MM.1S (cell line): ENCODE data around the gene MCU.

Experiments used
- DNase-seq: peaks from one replicate; pipeline ENCODE4 v3.0.0-alpha.2; 2015
- H2AFZ ChIP-seq: fragments of 300-600 bp; sonication (generic); 2 replicates; pipeline ENCODE4 v1.6.0; 2016; ENCODE audit warnings: antibody characterized with exemption, low read length
- H3F3A ChIP-seq: fragments of 300-600 bp; sonication (generic); 2 replicates; pipeline ENCODE4 v1.6.1; 2016; ENCODE audit warnings: mild to moderate bottlenecking, antibody characterized with exemption, low read length, moderate library complexity, mixed read lengths; ENCODE audit not compliant: insufficient read depth
- H3K27ac ChIP-seq: fragments of 300-600 bp; sonication (generic); 2 replicates; pipeline ENCODE4 v1.5.1; 2016; ENCODE audit warnings: mild to moderate bottlenecking, low read length
- H3K27me3 ChIP-seq: fragments of 300-600 bp; sonication (generic); replicated peaks from 2 replicates; pipeline ENCODE4 v1.6.0; 2016; ENCODE audit warnings: low read length; ENCODE audit not compliant: insufficient read depth
- H3K36me3 ChIP-seq: fragments of 300-600 bp; sonication (generic); replicated peaks from 2 replicates; pipeline ENCODE4 v1.6.1; 2016; ENCODE audit warnings: mild to moderate bottlenecking, low read length, mixed read lengths; ENCODE audit not compliant: insufficient read depth
- H3K4me1 ChIP-seq: fragments of 300-600 bp; sonication (generic); 2 replicates; pipeline ENCODE4 v1.6.1; 2016; ENCODE audit warnings: low read length, mixed read lengths
- H3K4me2 ChIP-seq: fragments of 300-600 bp; sonication (generic); 2 replicates; pipeline ENCODE4 v1.6.0; 2016; ENCODE audit warnings: low read depth, low read length
- H3K4me3 ChIP-seq: fragments of 300-600 bp; sonication (generic); 2 replicates; pipeline ENCODE4 v1.5.1; 2016; ENCODE audit warnings: low read length, mixed read lengths
- H3K79me2 ChIP-seq: fragments of 300-600 bp; sonication (generic); 2 replicates; pipeline ENCODE4 v1.6.1; 2016; ENCODE audit warnings: mixed run types, low read length, mixed read lengths
- H3K9ac ChIP-seq: fragments of 300-600 bp; sonication (generic); 2 replicates; pipeline ENCODE4 v1.6.1; 2016; ENCODE audit warnings: low read length, mixed read lengths
- H3K9me2 ChIP-seq: fragments of 300-600 bp; sonication (generic); replicated peaks from 2 replicates; pipeline ENCODE4 v1.6.1; 2016; ENCODE audit warnings: mild to moderate bottlenecking, low read length, mixed read lengths; ENCODE audit not compliant: insufficient read depth
- H3K9me3 ChIP-seq: fragments of 300-600 bp; sonication (generic); replicated peaks from 2 replicates; pipeline ENCODE4 v1.6.1; 2016; ENCODE audit warnings: mild to moderate bottlenecking, low read length, mixed read lengths; ENCODE audit not compliant: insufficient read depth
- H4K20me1 ChIP-seq: fragments of 300-600 bp; sonication (generic); 2 replicates; pipeline ENCODE4 v1.6.1; 2016; ENCODE audit warnings: mild to moderate bottlenecking, low read length, moderate library complexity, mixed read lengths; ENCODE audit not compliant: insufficient read depth
- CTCF ChIP-seq: fragments of 300-600 bp; sonication (generic); IDR thresholded peaks from 2 replicates; pipeline ENCODE4 v1.5.1; 2016; ENCODE audit warnings: antibody characterized with exemption, low read length, mixed read lengths
- EZH2 ChIP-seq: fragments of 300-600 bp; sonication (generic); optimal IDR thresholded peaks from 2 replicates; pipeline ENCODE3; 2017; ENCODE audit warnings: low read depth, mild to moderate bottlenecking, antibody characterized with exemption, low read length, mixed read lengths
- EZH2phosphoT487 ChIP-seq: fragments of 300-600 bp; sonication (generic); IDR thresholded peaks from 2 replicates; pipeline ENCODE4 v1.6.1; 2018; ENCODE audit warnings: antibody characterized with exemption, low read length

The MCU gene

GRCh38 chr10:72927485-72927884, 235.5 kb downstream of the MCU start:
- no peak for DNase-seq
- Histone ChIP-seq H3K79me2 (no peaks in the 10 kb centered on the region), H2AFZ (no peak overlapping the region), H3K27me3 (no peaks in the 10 kb centered on the region), H3K27ac (no peak overlapping the region), H3K4me3 (no peak overlapping the region), H4K20me1 (no peaks in the 10 kb centered on the region), H3K9ac (no peak overlapping the region), H3K9me3 (no peaks in the 10 kb centered on the region), H3F3A (no peaks in the 10 kb centered on the region), H3K9me2 (no peaks in the 10 kb centered on the region), H3K4me2 (no peak overlapping the region), H3K36me3 (no peaks in the 10 kb centered on the region), H3K4me1 (no peaks in the 10 kb centered on the region)
- TF ChIP-seq EZH2 (no peak), EZH2phosphoT487 (no peak), CTCF (no peak)

- no peaks in the 10 kb centered on the region for H3K9me2 ChIP-seq
- H3F3A ChIP-seq: no peaks in the 10 kb centered on the region
- H3K27me3 ChIP-seq: no peaks in the 10 kb centered on the region
- no peaks in the 10 kb centered on the region for H4K20me1 ChIP-seq
- H3K36me3 ChIP-seq: no peaks in the 10 kb centered on the region
- no peaks in the 10 kb centered on the region for H3K4me1 ChIP-seq
- no peak for DNase-seq
- no peak overlapping the region for H3K27ac ChIP-seq
- H3K9ac ChIP-seq: no peak overlapping the region
- no peaks in the 10 kb centered on the region for H3K9me3 ChIP-seq
- H3K4me3 ChIP-seq: no peak overlapping the region
- H2AFZ ChIP-seq: no peak overlapping the region
- H3K79me2 ChIP-seq: no peaks in the 10 kb centered on the region
- H3K4me2 ChIP-seq: no peak overlapping the region
- no peak for TF ChIP-seq CTCF
- no peak for TF ChIP-seq EZH2phosphoT487
- no peak for TF ChIP-seq EZH2
Measured at GRCh38 chr10:72928798-72929197, 236.9 kb downstream of the MCU start.

- no peak for TF ChIP-seq CTCF
- no peak for TF ChIP-seq EZH2
- TF ChIP-seq EZH2phosphoT487: no peak
- Histone ChIP-seq H3K27me3 (no peaks in the 10 kb centered on the region), H3F3A (no peaks in the 10 kb centered on the region), H3K27ac (no peak overlapping the region), H3K9me2 (no peaks in the 10 kb centered on the region), H3K79me2 (no peaks in the 10 kb centered on the region), H4K20me1 (no peaks in the 10 kb centered on the region), H3K4me1 (no peaks in the 10 kb centered on the region), H3K4me2 (no peak overlapping the region), H3K4me3 (no peak overlapping the region), H3K9me3 (no peaks in the 10 kb centered on the region), H2AFZ (no peak overlapping the region), H3K9ac (no peak overlapping the region), H3K36me3 (no peaks in the 10 kb centered on the region)
- no peak for DNase-seq
Measured at GRCh38 chr10:72930276-72930675, 238.3 kb downstream of the MCU start.
